PC-9 (cell line): ENCODE measurements around the gene SART3.
"Not testable (repeated sequence)": the region's sequence is repeated elsewhere in the genome, so short reads cannot be mapped to it uniquely, and the experiment has no call there.

Source experiments
- CTCF ChIP-seq: fragments of 200-600 bp; sonication (generic); conservative IDR thresholded peaks from 2 replicates; pipeline ENCODE4 v1.6.1; 2017; ENCODE audit warnings: mixed run types, antibody characterized with exemption, mild to moderate bottlenecking, moderate library complexity
- EZH2 ChIP-seq: fragments of 200-600 bp; sonication (generic); IDR thresholded peaks from 2 replicates; pipeline ENCODE4 v1.8.0; 2017; ENCODE audit warnings: antibody characterized with exemption, low read depth

GRCh38 chr12:108555383-108555782 is 5.6 kb downstream of the SART3 start:
- TF ChIP-seq CTCF, EZH2: not testable (repeated sequence)
